Hepatocyte (in vitro differentiated cells): ENCODE measurements around the gene PCYOX1L. TPM values are rescaled to one million over a fixed set of nuclear protein-coding genes. Genes with fewer than 3 reads are reported as not detected.

Source experiments
- DNase-seq: peaks from one replicate; pipeline ENCODE4 v3.0.0-alpha.2; 2016; ENCODE audit warnings: low spot score
- H2AFZ ChIP-seq: fragments of 200-600 bp; sonication (generic); 2 replicates; pipeline ENCODE4 v1.6.0; 2016; ENCODE audit warnings: antibody characterized with exemption, mild to moderate bottlenecking
- H3K27ac ChIP-seq: fragments of 200-600 bp; sonication (generic); 2 replicates; pipeline ENCODE4 v1.5.1; 2016; ENCODE audit warnings: mild to moderate bottlenecking
- H3K27me3 ChIP-seq: fragments of 200-600 bp; sonication (generic); 2 replicates; pipeline ENCODE4 v1.6.1; 2016
- H3K36me3 ChIP-seq: fragments of 200-600 bp; sonication (generic); replicated peaks from 2 replicates; pipeline ENCODE4 v1.5.1; 2016; ENCODE audit warnings: low read depth; ENCODE audit not compliant: insufficient read depth
- H3K4me1 ChIP-seq: fragments of 200-600 bp; sonication (generic); 2 replicates; pipeline ENCODE4 v1.5.1; 2016; ENCODE audit warnings: mild to moderate bottlenecking, moderate library complexity; ENCODE audit not compliant: insufficient read depth
- H3K4me2 ChIP-seq: fragments of 200-600 bp; sonication (generic); 2 replicates; pipeline ENCODE4 v1.6.0; 2016
- H3K4me3 ChIP-seq: fragments of 200-600 bp; sonication (generic); 2 replicates; pipeline ENCODE4 v1.5.1; 2016; ENCODE audit warnings: mild to moderate bottlenecking
- H3K79me2 ChIP-seq: fragments of 200-600 bp; sonication (generic); 2 replicates; pipeline ENCODE4 v1.6.0; 2017; ENCODE audit warnings: mild to moderate bottlenecking
- H3K9me2 ChIP-seq: fragments of 200-600 bp; sonication (generic); replicated peaks from 2 replicates; pipeline ENCODE4 v1.6.0; 2017; ENCODE audit warnings: mild to moderate bottlenecking; ENCODE audit not compliant: insufficient read depth
- H3K9me3 ChIP-seq: fragments of 200-600 bp; sonication (generic); 2 replicates; pipeline ENCODE4 v1.5.1; 2016; ENCODE audit warnings: low read depth, mild to moderate bottlenecking
- H4K20me1 ChIP-seq: fragments of 200-600 bp; sonication (generic); 2 replicates; pipeline ENCODE4 v1.6.0; 2016; ENCODE audit warnings: mild to moderate bottlenecking; ENCODE audit not compliant: insufficient read depth, poor library complexity, severe bottlenecking
- EZH2 ChIP-seq: fragments of 200-600 bp; sonication (generic); IDR thresholded peaks from 2 replicates; pipeline ENCODE4 v1.6.1; 2016; ENCODE audit warnings: antibody characterized with exemption, mild to moderate bottlenecking, borderline replicate concordance
- EZH2phosphoT487 ChIP-seq: fragments of 200-600 bp; sonication (generic); IDR thresholded peaks from one replicate; pipeline ENCODE4 v1.6.1; 2018; ENCODE audit warnings: antibody characterized with exemption, mild to moderate bottlenecking, low read depth, moderate library complexity; ENCODE audit not compliant: unreplicated experiment, severe bottlenecking
- WGBS: methylation state at CpG from one replicate; pipeline ENCODE4 v1.1.6; 2016; ENCODE audit warnings: low lambda C conversion rate; ENCODE audit errors: missing lambda C conversion rate; 5-methylcytosine and 5-hydroxymethylcytosine counted together
- polyA plus RNA-seq: library from polyadenylated mRNA; unstranded; fragments of >200 nt; fragmentation: Nextera tagmentation; extraction: Ambion mirVana; gene quantifications from 2 replicates; pipeline ENCODE4 v1.2.1, GENCODE V29; 2016
- total RNA-seq: library from RNA; depleted of rRNA; stranded (reverse); fragments of >200 nt; gene quantifications from 2 replicates; pipeline ENCODE4 v1.2.3, GENCODE V29; 2014
- TF ChIP-seq, protein P1 (sequence below): fragments of 200-600 bp; sonication (generic); IDR thresholded peaks from 2 replicates; pipeline ENCODE4 v1.5.1; 2016; ENCODE audit warnings: antibody characterized with exemption, mild to moderate bottlenecking; ENCODE audit not compliant: poor library complexity

PCYOX1L gene
- total and polyA plus RNA-seq, 2 experiments from 2014 or later, result 9.1 to 14.4 TPM

DNA sequence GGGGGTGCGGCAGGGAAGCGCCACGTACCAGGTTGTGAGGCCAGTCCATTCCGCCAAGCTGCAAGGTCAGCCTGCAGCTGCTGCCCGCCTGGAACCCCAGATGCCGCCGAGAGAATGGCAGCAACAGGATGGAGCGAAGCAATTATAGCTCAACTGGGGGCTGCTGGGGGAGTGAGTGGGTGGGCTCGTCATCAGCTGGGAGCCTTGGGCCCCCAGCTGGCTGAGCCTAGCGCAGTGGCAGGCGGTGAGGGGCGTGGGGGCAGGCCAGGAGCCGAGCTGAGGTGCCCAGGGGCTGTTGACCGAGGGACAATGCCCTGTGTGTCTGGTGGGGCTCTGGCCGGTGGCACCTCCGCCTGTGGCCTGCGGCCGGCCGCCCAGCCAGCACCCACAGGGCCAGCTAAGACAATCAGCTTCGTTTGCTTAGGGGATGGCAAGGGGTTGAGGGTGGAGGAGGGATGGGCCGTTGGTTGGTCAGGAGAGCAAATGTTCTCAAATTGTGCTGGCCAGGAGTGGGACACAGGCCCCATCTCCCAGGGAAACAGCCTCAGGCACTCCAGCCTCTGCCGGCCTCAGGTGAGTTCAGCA lies 21.4 kb downstream of the PCYOX1L start, which contains the start of gene IL17B:
Gene IL17B (minus strand): TSS at position 116 of the 585 bp plus-strand sequence. CDS start 67 bp downstream, at position 49.
- H3K9me3 ChIP-seq, result no peaks in the 10 kb centered on the region
- no peak within 1 kb of the TSS for H3K27ac ChIP-seq
- no peak within 1 kb of the TSS for H2AFZ ChIP-seq

GRCh38 chr5:149379818-149380374 lies 22.1 kb downstream of the PCYOX1L start:
- no peaks in the 10 kb centered on the region for H4K20me1 ChIP-seq
- DNase-seq, result no peak
- no peak overlapping the region for H3K27ac ChIP-seq
- H3K36me3 ChIP-seq, result no peaks in the 10 kb centered on the region
- H3K4me1 ChIP-seq, result no peaks in the 10 kb centered on the region
- no peaks in the 10 kb centered on the region for H3K9me3 ChIP-seq
- H3K4me2 ChIP-seq, result no peak overlapping the region
- no peaks in the 10 kb centered on the region for H3K9me2 ChIP-seq
- no peaks in the 10 kb centered on the region for H3K27me3 ChIP-seq
- no peak overlapping the region for H2AFZ ChIP-seq
- H3K79me2 ChIP-seq, result no peaks in the 10 kb centered on the region
- TF ChIP-seq, protein P1, sequence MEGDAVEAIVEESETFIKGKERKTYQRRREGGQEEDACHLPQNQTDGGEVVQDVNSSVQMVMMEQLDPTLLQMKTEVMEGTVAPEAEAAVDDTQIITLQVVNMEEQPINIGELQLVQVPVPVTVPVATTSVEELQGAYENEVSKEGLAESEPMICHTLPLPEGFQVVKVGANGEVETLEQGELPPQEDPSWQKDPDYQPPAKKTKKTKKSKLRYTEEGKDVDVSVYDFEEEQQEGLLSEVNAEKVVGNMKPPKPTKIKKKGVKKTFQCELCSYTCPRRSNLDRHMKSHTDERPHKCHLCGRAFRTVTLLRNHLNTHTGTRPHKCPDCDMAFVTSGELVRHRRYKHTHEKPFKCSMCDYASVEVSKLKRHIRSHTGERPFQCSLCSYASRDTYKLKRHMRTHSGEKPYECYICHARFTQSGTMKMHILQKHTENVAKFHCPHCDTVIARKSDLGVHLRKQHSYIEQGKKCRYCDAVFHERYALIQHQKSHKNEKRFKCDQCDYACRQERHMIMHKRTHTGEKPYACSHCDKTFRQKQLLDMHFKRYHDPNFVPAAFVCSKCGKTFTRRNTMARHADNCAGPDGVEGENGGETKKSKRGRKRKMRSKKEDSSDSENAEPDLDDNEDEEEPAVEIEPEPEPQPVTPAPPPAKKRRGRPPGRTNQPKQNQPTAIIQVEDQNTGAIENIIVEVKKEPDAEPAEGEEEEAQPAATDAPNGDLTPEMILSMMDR, result no peak
- TF ChIP-seq EZH2phosphoT487 (no peak), EZH2 (no peak)
- WGBS, result 92% methylated on average over 5 of the region's 5 CpGs
- no peak overlapping the region for H3K4me3 ChIP-seq

More for the DNA sequence above, 21.4 kb downstream of the PCYOX1L start, which contains the start of gene IL17B:
- Histone ChIP-seq H3K79me2 (no peaks in the 10 kb centered on the region), H3K36me3 (no peaks in the 10 kb centered on the region), H3K9me2 (no peaks in the 10 kb centered on the region), H3K4me2 (no peak within 1 kb of the TSS), H4K20me1 (no peaks in the 10 kb centered on the region), H3K4me3 (no peak within 1 kb of the TSS), H3K4me1 (no peaks in the 10 kb centered on the region), H3K27me3 (no peaks in the 10 kb centered on the region)
- DNase-seq, result no peak
- WGBS, result 91% methylated on average over 22 of the region's 22 CpGs
- TF ChIP-seq, protein P1, result no peak
- TF ChIP-seq EZH2phosphoT487, result no peak
- TF ChIP-seq EZH2, result no peak

DNA sequence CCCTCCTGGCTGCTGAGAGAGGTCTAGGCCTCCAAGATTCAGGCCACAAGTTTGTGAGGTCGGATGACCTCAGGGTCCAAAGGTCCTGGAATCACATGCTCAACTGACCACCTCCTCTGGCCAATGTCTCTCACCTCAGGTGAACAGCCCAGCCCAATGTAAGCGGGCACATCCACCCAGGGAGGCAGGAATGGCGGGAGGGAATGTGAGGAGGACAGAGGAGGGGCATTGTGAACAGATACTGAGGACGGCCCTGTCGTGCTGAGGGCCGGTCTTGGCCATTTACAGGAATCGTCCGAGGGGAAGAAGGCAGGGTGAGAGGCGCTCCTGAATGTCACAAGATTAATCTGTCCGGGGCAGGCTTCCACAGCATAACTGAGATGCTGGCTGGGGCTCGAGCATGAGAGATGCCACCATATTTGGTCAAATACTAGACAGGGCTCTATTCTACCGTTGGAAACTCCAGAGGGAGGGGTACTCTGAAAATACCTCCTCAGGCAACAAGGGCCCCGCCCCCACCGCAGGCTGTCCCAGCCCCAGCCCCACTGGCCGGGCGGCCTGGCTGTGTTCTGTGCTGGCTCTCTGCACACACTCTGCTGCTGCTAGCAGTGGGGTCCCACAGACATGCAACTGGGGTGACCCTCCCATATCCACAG lies 22.7 kb downstream of the PCYOX1L start:
- Histone ChIP-seq H3K27ac (no peak overlapping the region), H3K4me1 (peaks cover 4% of the 10 kb centered on the region), H3K9me2 (no peaks in the 10 kb centered on the region), H4K20me1 (no peaks in the 10 kb centered on the region), H3K4me2 (no peak overlapping the region), H2AFZ (no peak overlapping the region), H3K9me3 (no peaks in the 10 kb centered on the region), H3K79me2 (no peaks in the 10 kb centered on the region), H3K36me3 (no peaks in the 10 kb centered on the region), H3K27me3 (no peaks in the 10 kb centered on the region), H3K4me3 (no peak overlapping the region)
- TF ChIP-seq, protein P1, result no peak
- TF ChIP-seq EZH2phosphoT487, result no peak
- no peak for TF ChIP-seq EZH2
- WGBS, result 78% methylated on average over 16 of the region's 16 CpGs
- no peak for DNase-seq
